Hindlimb muscle (tissue), 1 donor: ENCODE data around the gene C3orf22. TPM values are rescaled to one million over a fixed set of nuclear protein-coding genes. Genes with fewer than 3 reads are reported as not detected.

Experiments used
- DNase-seq: peaks from one replicate; pipeline ENCODE4 v3.0.0-alpha.2; 2013
- polyA plus RNA-seq: library from polyadenylated mRNA; unstranded; fragments of 120-200 nt; gene quantifications from one replicate; pipeline ENCODE4 v1.2.1, GENCODE V29; 2013; ENCODE audit not compliant: insufficient read length

Gene C3orf22
- polyA plus RNA-seq, 1 donor = not detected

GRCh38 chr3:126527006-126527405, 31.7 kb downstream of the C3orf22 start:
- DNase-seq = no peak

GRCh38 chr3:126526668-126527005, 32.1 kb downstream of the C3orf22 start:
- DNase-seq = no peak

DNA sequence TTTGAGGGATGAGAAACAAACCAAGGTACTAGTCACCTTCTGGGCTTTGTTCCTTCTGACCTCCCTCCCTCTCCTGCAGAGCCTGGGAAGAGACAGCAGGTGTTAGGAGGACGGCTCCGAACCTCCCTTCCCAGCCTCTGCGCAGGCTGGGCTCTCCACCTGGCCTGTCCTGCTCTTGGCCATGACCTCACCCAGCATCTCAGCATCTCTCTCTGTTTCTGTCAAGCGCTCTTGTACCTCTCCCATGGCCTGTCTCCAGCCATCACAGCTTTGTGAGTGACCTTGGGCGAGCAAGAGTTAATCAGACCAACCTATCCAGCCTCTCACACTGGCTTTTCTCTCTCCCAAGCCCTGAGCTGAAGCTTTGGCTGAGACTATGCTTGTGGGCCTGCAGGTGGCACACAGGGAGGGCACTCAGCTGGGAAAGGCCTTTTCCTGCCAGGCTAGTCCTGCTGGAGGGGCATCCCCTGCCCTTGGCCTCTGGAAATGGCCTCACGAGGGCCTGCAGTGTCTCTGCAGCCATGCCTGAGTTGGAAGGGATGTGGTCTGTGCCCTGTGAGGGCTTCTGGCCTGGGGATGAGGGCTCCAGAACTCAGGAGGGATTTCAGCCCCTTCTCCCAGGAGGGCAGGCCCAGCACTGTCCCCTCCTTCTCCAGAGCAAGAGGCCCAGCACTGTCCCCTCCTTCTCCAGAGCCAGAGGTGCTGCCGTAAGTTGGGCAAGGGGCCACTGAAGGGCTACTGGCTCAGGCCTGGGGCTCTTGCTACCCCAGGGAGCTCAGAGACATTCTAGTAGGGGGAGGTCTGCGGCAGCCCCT, 32.7 kb downstream of the C3orf22 start:
- no peak for DNase-seq

- no peak for DNase-seq
These were observed 33.5 kb downstream of the C3orf22 start for GRCh38 chr3:126525091-126525852.

DNA sequence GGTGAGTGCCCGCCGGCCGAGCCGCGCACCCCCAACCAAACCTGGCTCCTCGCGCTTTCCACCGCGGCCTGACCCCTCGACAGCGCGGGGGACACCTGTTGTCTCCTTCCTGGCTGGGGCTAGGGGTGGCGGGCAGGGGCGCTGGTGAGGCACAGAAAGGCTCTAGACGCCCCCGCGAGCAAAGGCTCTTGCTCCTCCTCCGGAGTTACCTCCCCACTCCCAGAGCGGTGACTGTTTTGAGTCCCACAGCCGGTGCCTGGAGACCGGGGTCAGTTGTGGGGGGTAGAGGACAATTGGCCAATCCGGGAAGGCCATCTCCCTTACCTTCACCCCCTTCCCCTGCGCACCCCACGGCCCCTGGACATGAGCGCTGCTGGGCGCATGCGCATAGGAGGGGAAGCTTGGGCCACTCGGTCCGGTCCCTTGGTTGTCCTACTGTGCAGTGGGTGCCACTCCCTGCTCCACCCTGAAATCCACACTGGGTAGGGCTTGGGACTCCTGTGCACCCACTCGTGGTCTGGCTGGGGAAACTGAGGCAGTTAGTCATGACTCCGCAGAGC, 34.2 kb downstream of the C3orf22 start:
- no peak for DNase-seq

GRCh38 chr3:126523745-126524428, 34.8 kb downstream of the C3orf22 start, which contains the start of gene CHST13:
Gene CHST13, plus strand, starts transcription at chr3:126524155. Its CDS starts 178 bp downstream, at chr3:126524333.
- peak; percentile 35 for DNase-seq

GRCh38 chr3:126522363-126522788, 36.4 kb downstream of the C3orf22 start:
- DNase-seq = peak; percentile 48

- DNase-seq = no peak
These were observed 37.4 kb downstream of the C3orf22 start for GRCh38 chr3:126521122-126521891.

DNA sequence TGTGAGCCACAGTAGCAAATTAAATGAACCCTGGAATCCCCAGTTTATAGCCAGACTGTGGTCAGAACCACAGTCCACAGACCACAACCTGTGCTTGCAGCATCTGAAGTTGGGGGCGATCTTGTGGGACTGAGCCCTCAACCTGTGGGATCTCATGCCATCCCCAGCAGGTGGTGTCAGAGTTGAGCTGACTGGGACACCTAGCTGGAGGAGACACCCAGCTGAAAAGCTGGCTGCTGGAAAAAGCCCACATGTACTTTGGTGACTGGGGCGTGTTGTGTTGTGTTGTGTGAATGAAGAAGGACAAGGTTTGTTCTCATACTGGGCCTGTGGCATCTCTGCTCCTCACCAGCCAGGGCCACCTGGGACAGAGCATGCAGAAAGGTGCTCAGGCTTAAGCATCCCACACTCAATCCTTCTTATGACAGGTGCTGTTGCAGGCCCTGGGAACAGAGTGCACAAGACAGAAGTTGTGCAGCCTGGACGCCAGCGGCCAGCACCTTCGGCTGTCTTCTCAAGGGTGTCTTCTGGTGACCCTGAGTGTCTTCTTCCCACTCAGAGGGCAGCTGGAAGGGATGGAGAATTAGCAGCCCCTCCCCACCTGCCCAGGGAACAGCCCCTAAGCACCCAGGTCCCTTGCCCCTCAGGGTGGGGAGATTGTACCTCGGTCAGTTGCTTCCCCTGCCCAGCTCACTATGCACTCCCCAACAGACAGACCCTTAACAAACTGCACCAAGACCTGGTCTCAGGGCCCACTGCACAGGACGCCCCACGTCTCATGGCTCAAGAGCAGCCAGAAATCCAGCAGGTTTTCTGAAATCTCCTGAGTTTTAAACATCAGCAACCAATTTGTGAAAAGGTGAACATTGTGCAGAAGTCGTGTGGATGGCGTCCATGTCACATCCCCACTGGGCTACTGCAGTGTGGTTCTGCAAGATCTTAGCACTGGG, 39.0 kb downstream of the C3orf22 start:
- DNase-seq = no peak

DNA sequence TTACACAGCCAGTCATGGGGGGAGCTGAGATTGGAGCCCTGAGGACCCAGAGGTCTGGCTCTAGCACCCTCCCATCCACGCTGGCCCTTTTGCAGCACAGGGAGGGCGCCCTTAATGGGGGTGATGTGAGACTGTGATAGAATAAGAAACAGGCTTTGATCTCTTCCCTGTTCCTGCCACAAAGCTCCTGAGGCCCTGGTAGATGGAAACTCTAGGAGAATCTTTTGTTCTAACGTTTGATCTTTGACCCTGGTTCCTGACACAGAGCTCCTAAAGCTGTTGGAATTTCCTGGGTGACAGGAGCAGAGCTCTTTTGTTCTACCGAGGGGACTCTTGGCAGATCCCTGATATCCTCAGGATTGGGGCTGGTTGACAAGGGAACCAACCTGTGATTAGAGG, 40.0 kb downstream of the C3orf22 start:
- DNase-seq = no peak

DNA sequence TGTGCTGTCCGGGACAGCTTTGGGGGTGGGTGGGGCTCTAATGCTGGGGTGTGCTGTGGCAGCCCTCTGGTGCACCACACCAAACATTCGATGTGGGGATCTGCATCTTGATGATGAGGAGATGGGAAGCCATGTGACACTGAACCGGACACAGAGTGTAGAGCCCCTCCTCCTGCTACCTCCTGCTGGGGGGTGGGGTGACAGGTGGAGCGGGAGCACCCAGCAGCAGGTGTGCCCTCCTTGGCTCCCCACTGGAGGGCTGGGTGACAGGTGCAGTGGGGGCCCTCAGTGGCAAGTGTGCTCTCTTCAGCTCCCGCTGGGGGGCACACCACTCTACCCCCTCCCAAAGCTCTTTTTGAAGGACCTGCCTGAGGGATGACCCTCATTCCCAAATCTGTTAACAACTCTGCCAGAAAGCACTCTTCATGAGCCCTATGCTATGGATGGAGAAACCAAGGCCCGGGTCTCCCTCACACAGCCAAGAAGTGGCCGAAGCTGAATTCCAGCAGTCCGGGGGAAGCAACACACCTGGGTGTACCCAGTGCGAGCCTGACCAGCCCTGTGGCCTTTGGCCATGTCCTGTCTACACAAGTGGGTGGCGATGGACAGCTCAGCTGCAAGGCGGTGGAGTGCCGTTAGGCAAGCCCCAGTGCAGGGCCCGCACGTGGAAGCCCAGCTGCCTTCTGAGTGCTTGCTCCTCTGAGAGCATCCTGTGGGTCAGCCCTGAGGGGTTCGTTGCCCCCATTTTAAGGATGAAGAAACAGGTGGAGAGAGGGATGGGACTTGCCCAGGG, 40.5 kb downstream of the C3orf22 start:
- DNase-seq = no peak

DNA sequence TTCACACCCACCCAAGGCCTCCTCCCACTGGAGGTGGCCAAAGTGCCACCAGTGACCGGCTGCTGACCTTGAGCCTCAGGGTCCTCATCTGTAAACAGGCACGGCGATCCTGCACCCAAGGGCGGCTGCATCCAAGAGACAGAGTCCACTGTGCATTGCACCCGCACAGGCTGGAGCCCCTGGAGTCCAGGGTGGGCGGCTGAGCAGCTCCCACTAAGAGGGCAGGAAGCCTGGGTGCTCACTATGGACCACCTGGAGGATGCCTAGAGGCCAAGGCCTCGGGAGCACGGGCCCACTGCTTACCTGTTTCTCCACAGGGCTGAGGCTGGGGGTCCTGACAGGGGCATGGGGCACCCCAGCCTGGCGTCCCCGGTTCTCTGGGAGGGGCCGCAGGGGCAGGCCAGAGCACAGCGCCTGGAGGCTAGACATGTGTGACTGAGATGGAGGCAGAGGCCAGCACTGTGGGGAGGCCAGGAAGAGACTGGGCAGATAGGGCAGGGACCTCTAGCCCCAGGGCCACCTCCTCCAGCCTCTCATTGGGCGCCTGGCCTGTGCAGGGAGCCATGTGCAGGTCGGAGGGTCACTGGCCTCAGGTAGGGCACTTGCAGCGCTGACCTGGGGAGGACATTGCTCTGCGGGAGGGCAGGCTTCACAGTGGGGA, 41.3 kb downstream of the C3orf22 start, which contains the start of gene UROC1:
Gene UROC1, minus strand, starts transcription at position 483 of the 661 bp plus-strand sequence. Its CDS starts 54 bp downstream, at position 429.
- no peak for DNase-seq

DNA sequence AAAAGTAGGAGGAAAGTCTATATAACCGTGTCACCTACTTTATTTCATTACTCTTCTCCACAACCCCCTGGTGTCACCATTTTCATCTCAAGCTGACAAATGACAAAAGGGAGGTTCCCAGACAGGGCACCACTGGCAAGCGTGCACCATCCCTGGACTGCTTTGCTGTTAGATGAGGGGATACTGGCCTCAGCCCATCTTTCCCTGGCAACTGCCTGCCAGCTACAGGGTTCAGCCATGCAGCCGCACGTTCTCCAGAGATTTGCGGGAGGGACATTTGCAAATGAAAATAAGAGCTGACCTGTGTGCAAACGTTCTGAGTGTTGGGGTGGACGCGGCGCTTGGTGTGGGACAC, 41.8 kb downstream of the C3orf22 start:
- no peak for DNase-seq

GRCh38 chr3:126516152-126516935, 42.4 kb downstream of the C3orf22 start:
- DNase-seq = no peak

- DNase-seq = no peak
These were observed 43.5 kb downstream of the C3orf22 start for GRCh38 chr3:126515066-126515706.

- DNase-seq = no peak
These were observed 44.6 kb downstream of the C3orf22 start for GRCh38 chr3:126514161-126514560.

DNA sequence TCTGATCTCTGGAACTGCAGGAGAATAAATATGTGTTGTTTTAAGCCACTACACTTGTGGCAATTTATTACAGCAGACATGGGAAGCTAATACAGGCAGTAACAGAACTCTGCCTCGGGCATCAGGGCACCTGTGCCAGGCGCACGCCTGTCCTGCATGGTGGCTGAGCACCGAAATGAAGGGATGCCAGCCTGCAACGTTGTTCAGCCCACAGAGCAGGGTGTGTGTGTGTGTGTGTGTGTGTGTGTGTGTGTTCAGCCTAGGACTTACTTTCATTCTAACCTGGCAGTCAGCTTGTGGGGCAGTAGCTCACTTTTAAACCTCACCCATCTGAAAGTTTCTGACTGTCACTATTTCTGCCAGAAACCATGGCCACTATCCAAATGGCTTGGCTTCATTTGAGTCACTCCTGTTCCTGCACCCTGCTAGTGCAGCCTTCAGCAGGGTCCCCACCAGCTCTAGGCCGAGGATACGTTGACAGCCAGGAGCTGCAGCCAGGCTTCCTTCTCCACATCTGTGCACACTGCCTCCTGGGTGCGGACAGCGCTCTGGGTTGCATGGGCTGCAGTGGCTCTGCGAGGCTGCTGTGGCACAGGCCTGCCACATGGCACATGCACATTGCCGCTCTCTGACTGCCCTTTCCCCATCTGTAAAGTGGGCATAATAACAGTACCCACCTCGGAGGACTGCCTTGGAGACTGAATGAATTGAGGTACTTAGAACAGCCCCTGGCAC, 45.6 kb downstream of the C3orf22 start:
- no peak for DNase-seq
